Neural cell (in vitro differentiated cells): ENCODE measurements around the gene GAPVD1. TPM values are rescaled to one million over a fixed set of nuclear protein-coding genes. Genes with fewer than 3 reads are reported as not detected.

Source experiments
- H2AFZ ChIP-seq: fragments of 200-600, 300-800 bp; sonication (generic), shearing (Covaris generic); 2 replicates; pipeline ENCODE4 v1.6.0; 2014; ENCODE audit warnings: low read depth, mild to moderate bottlenecking, antibody characterized with exemption, low read length, moderate library complexity
- H3F3A ChIP-seq: fragments of 200-600 bp; shearing (Covaris generic); 2 replicates; pipeline ENCODE4 v1.6.1; 2016; ENCODE audit warnings: mild to moderate bottlenecking, moderate library complexity, mixed read lengths, antibody characterized with exemption, low read length; ENCODE audit not compliant: insufficient read depth, poor library complexity, severe bottlenecking
- H3K27ac ChIP-seq: fragments of 200-600, 300-800 bp; sonication (generic), shearing (Covaris generic); 2 replicates; pipeline ENCODE4 v1.5.1; 2014; ENCODE audit warnings: mild to moderate bottlenecking, low read length, moderate library complexity
- H3K27me3 ChIP-seq: fragments of 300-800, 200-600 bp; sonication (generic), shearing (Covaris generic); 2 replicates; pipeline ENCODE4 v1.6.0; 2014; ENCODE audit warnings: mild to moderate bottlenecking, low read depth, low read length, moderate library complexity; ENCODE audit not compliant: insufficient read depth
- H3K36me3 ChIP-seq: fragments of 300-800, 200-600 bp; sonication (generic), shearing (Covaris generic); 2 replicates; pipeline ENCODE4 v1.5.1; 2014; ENCODE audit warnings: mild to moderate bottlenecking, antibody characterized with exemption, low read length, moderate library complexity; ENCODE audit not compliant: insufficient read depth
- H3K4me2 ChIP-seq: fragments of 300-800, 200-600 bp; sonication (generic), shearing (Covaris generic); 2 replicates; pipeline ENCODE4 v1.6.0; 2014; ENCODE audit warnings: mild to moderate bottlenecking, low read length
- H3K4me3 ChIP-seq: fragments of 300-800, 200-600 bp; sonication (generic), shearing (Covaris generic); 2 replicates; pipeline ENCODE4 v1.5.1; 2014; ENCODE audit warnings: mild to moderate bottlenecking, low read length, moderate library complexity
- H3K79me2 ChIP-seq: fragments of 200-600 bp; shearing (Covaris generic); replicated peaks from 2 replicates; pipeline ENCODE4 v1.6.0; 2014; ENCODE audit warnings: mild to moderate bottlenecking, low read length, moderate library complexity; ENCODE audit not compliant: insufficient read depth
- H3K9ac ChIP-seq: fragments of 300-800, 200-600 bp; sonication (generic), shearing (Covaris generic); 2 replicates; pipeline ENCODE4 v1.6.1; 2016; ENCODE audit warnings: mild to moderate bottlenecking, low read length, mixed read lengths
- H3K9me2 ChIP-seq: fragments of 200-600 bp; shearing (Covaris generic); 2 replicates; pipeline ENCODE4 v1.6.1; 2016; ENCODE audit warnings: mild to moderate bottlenecking, low read length, mixed read lengths; ENCODE audit not compliant: insufficient read depth
- H3K9me3 ChIP-seq: fragments of 200-600, 300-800 bp; sonication (generic), shearing (Covaris generic); 2 replicates; pipeline ENCODE4 v1.6.1; 2016; ENCODE audit warnings: mild to moderate bottlenecking, mixed run types, low read length, moderate library complexity, mixed read lengths
- H4K20me1 ChIP-seq: fragments of 200-600 bp; shearing (Covaris generic); 2 replicates; pipeline ENCODE4 v1.6.1; 2016; ENCODE audit warnings: mild to moderate bottlenecking, mixed run types; ENCODE audit not compliant: insufficient read depth
- EP300 ChIP-seq: fragments of 450-650 bp; conservative IDR thresholded peaks from 2 replicates; pipeline ENCODE4 v1.6.1; 2014; ENCODE audit warnings: antibody characterized with exemption, mild to moderate bottlenecking, moderate library complexity; ENCODE audit not compliant: poor library complexity, severe bottlenecking
- EZH2 ChIP-seq: fragments of 200-600, 300-800 bp; shearing (Covaris generic), sonication (generic); IDR thresholded peaks from 2 replicates; pipeline ENCODE4 v1.6.1; 2014; ENCODE audit warnings: antibody characterized with exemption, low read length, borderline replicate concordance, mild to moderate bottlenecking; ENCODE audit not compliant: insufficient read depth, poor library complexity, severe bottlenecking
- MXI1 ChIP-seq: fragments of 450-650 bp; conservative IDR thresholded peaks from 2 replicates; pipeline ENCODE4 v1.6.1; 2014; ENCODE audit warnings: antibody characterized with exemption, mild to moderate bottlenecking; ENCODE audit not compliant: poor library complexity, severe bottlenecking
- POLR2AphosphoS5 ChIP-seq: IDR thresholded peaks from 2 replicates; pipeline ENCODE4 v1.6.1; 2012
- RAD21 ChIP-seq: fragments of 450-650 bp; conservative IDR thresholded peaks from 2 replicates; pipeline ENCODE4 v1.6.1; 2014; ENCODE audit warnings: antibody characterized with exemption, mild to moderate bottlenecking, moderate library complexity
- SMC3 ChIP-seq: fragments of 450-650 bp; conservative IDR thresholded peaks from 2 replicates; pipeline ENCODE4 v1.6.1; 2014; ENCODE audit warnings: antibody characterized with exemption, mild to moderate bottlenecking, moderate library complexity; ENCODE audit not compliant: poor library complexity
- TAF1 ChIP-seq: IDR thresholded peaks from 2 replicates; pipeline ENCODE4 v1.6.1; 2012; ENCODE audit warnings: low read depth
- polyA plus RNA-seq: library from polyadenylated mRNA; depleted of rRNA; stranded (reverse); fragments of >200 nt; gene quantifications from 2 replicates; pipeline ENCODE4 v1.2.3, GENCODE V29; 2014
- TF ChIP-seq, protein P1 (sequence below): IDR thresholded peaks from 2 replicates; pipeline ENCODE4 v1.6.1; 2012; ENCODE audit warnings: borderline replicate concordance
- TF ChIP-seq, protein P2 (sequence below): fragments of 450-650 bp; IDR thresholded peaks from 2 replicates; pipeline ENCODE4 v1.5.1; 2014; ENCODE audit warnings: antibody characterized with exemption, mild to moderate bottlenecking, moderate library complexity; ENCODE audit not compliant: poor library complexity, severe bottlenecking

GAPVD1 gene
- polyA plus RNA-seq, 1 donor from 2014 or later: 49.2 TPM

DNA sequence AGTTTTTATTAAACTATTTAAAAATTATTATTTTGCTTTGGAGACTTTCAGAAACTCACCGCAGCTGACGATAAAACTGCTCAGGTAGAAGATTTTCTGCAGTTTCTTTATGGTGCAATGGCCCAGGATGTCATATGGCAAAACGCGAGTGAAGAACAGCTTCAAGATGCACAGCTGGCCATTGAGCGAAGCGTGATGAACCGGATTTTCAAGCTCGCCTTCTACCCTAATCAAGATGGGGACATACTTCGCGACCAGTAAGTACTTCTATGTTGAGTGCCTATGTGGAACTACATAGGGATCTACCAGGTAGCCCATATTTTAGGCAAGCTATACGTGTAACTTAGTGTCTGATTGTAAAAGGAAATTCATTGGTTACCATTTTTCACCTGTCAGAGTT is 94.0 kb downstream of the GAPVD1 start:
- peaks cover 4% of the 10 kb centered on the region for H3K36me3 ChIP-seq
- no peaks in the 10 kb centered on the region for H3K27me3 ChIP-seq
- no peak overlapping the region for H3K27ac ChIP-seq
- H3K4me3 ChIP-seq: no peak overlapping the region
- H2AFZ ChIP-seq: no peak overlapping the region
- H3K79me2 ChIP-seq: no peaks in the 10 kb centered on the region
- H4K20me1 ChIP-seq: no peaks in the 10 kb centered on the region
- H3F3A ChIP-seq: no peaks in the 10 kb centered on the region
- no peaks in the 10 kb centered on the region for H3K9me3 ChIP-seq
- no peak overlapping the region for H3K4me2 ChIP-seq
- no peak overlapping the region for H3K9ac ChIP-seq
- no peaks in the 10 kb centered on the region for H3K9me2 ChIP-seq
- TF ChIP-seq EZH2 (no peak), POLR2AphosphoS5 (no peak), EP300 (no peak), SMC3 (no peak), MXI1 (no peak)
- TF ChIP-seq, protein P1, sequence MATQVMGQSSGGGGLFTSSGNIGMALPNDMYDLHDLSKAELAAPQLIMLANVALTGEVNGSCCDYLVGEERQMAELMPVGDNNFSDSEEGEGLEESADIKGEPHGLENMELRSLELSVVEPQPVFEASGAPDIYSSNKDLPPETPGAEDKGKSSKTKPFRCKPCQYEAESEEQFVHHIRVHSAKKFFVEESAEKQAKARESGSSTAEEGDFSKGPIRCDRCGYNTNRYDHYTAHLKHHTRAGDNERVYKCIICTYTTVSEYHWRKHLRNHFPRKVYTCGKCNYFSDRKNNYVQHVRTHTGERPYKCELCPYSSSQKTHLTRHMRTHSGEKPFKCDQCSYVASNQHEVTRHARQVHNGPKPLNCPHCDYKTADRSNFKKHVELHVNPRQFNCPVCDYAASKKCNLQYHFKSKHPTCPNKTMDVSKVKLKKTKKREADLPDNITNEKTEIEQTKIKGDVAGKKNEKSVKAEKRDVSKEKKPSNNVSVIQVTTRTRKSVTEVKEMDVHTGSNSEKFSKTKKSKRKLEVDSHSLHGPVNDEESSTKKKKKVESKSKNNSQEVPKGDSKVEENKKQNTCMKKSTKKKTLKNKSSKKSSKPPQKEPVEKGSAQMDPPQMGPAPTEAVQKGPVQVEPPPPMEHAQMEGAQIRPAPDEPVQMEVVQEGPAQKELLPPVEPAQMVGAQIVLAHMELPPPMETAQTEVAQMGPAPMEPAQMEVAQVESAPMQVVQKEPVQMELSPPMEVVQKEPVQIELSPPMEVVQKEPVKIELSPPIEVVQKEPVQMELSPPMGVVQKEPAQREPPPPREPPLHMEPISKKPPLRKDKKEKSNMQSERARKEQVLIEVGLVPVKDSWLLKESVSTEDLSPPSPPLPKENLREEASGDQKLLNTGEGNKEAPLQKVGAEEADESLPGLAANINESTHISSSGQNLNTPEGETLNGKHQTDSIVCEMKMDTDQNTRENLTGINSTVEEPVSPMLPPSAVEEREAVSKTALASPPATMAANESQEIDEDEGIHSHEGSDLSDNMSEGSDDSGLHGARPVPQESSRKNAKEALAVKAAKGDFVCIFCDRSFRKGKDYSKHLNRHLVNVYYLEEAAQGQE: no peak

DNA sequence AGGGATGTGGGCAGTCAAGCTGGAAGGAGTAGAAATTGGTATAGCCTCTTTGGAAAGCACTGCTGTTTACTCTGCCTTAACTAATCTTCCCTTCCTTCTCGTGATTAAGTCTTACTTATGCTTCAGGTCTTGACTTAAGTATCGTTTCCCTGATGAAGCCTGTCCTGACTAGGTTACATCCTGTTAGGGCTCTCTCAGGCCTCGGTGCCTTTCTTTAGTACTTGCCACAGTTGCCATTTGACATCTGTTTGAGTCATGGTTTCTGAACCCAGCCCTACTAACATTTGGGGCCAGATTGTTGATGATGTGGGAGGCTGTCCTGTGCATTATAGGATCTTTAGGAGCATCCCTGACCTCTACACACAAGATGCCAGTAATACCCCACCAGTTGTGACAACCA is 94.4 kb downstream of the GAPVD1 start:
- H3K4me3 ChIP-seq: no peak overlapping the region
- H3K79me2 ChIP-seq: no peaks in the 10 kb centered on the region
- no peak overlapping the region for H3K4me2 ChIP-seq
- H3K9me3 ChIP-seq: no peaks in the 10 kb centered on the region
- no peaks in the 10 kb centered on the region for H3K36me3 ChIP-seq
- no peak overlapping the region for H2AFZ ChIP-seq
- TF ChIP-seq RAD21: no peak
- TF ChIP-seq TAF1: no peak
- TF ChIP-seq, protein P1: no peak
- TF ChIP-seq SMC3: no peak
- TF ChIP-seq EZH2: no peak
- TF ChIP-seq, protein P2, sequence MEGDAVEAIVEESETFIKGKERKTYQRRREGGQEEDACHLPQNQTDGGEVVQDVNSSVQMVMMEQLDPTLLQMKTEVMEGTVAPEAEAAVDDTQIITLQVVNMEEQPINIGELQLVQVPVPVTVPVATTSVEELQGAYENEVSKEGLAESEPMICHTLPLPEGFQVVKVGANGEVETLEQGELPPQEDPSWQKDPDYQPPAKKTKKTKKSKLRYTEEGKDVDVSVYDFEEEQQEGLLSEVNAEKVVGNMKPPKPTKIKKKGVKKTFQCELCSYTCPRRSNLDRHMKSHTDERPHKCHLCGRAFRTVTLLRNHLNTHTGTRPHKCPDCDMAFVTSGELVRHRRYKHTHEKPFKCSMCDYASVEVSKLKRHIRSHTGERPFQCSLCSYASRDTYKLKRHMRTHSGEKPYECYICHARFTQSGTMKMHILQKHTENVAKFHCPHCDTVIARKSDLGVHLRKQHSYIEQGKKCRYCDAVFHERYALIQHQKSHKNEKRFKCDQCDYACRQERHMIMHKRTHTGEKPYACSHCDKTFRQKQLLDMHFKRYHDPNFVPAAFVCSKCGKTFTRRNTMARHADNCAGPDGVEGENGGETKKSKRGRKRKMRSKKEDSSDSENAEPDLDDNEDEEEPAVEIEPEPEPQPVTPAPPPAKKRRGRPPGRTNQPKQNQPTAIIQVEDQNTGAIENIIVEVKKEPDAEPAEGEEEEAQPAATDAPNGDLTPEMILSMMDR: no peak
- H3K9ac ChIP-seq: no peak overlapping the region
- H3K27me3 ChIP-seq: no peaks in the 10 kb centered on the region
- no peaks in the 10 kb centered on the region for H3K9me2 ChIP-seq
- no peaks in the 10 kb centered on the region for H3F3A ChIP-seq
- H4K20me1 ChIP-seq: no peaks in the 10 kb centered on the region
- no peak overlapping the region for H3K27ac ChIP-seq
